CD4-positive, CD25-positive, alpha-beta regulatory T cell (primary cell): ENCODE measurements around the gene ZSCAN26. TPM values are rescaled to one million over a fixed set of nuclear protein-coding genes. Genes with fewer than 3 reads are reported as not detected.
"Not testable (repeated sequence)": the region's sequence is repeated elsewhere in the genome, so short reads cannot be mapped to it uniquely, and the experiment has no call there.

Experiments used
- ATAC-seq, 2 donors: fragments of 150-1000 bp; cut with Tn5 transposase; one replicate each; pipeline ENCODE4 v1.10.0; 2021; ENCODE audit warnings: low read depth in 2 of 2, moderate number of reproducible peaks in 2 of 2, moderate library complexity in 1 of 2
- DNase-seq, 3 donors: peaks; one replicate each; pipeline versions ENCODE4 v3.0.0 to v3.0.0-alpha.2; 2012 to 2022; ENCODE audit warnings: mixed read lengths in 1 of 3
- H3K27ac ChIP-seq: one replicate; pipeline ENCODE4 v1.7.0; 2013; ENCODE audit warnings: mild to moderate bottlenecking, low read length; ENCODE audit not compliant: insufficient read depth, poor library complexity, severe bottlenecking
- H3K27me3 ChIP-seq: one replicate; pipeline ENCODE4 v1.7.0; 2013; ENCODE audit warnings: low read length; ENCODE audit not compliant: control insufficient read depth, insufficient read depth
- H3K36me3 ChIP-seq: one replicate; pipeline ENCODE4 v1.7.0; 2013; ENCODE audit warnings: mild to moderate bottlenecking, low read length, moderate library complexity; ENCODE audit not compliant: control insufficient read depth, insufficient read depth
- H3K4me1 ChIP-seq: 2 replicates; pipeline ENCODE4 v1.7.0; 2013; ENCODE audit warnings: mild to moderate bottlenecking, low read length; ENCODE audit not compliant: insufficient read depth, control insufficient read depth, poor library complexity, severe bottlenecking
- H3K4me3 ChIP-seq: one replicate; pipeline ENCODE4 v1.7.0; 2013; ENCODE audit warnings: low read depth, mild to moderate bottlenecking, low read length, moderate library complexity
- H3K9me3 ChIP-seq, 2 experiments: 1 replicate in 1 of 2; 2 replicates in 1 of 2; pipeline ENCODE4 v1.7.0; 2013; ENCODE audit warnings: low read length in 2 of 2, mild to moderate bottlenecking in 1 of 2, moderate library complexity in 1 of 2; ENCODE audit not compliant: control insufficient read depth in 2 of 2
- H3K27ac Mint-ChIP-seq, 3 donors: one replicate each; pipeline ENCODE4 v1.8.0; 2020 to 2022; ENCODE audit warnings: mild to moderate bottlenecking in 3 of 3, mixed read lengths in 3 of 3, moderate library complexity in 2 of 3
- H3K27me3 Mint-ChIP-seq: one replicate; pipeline ENCODE4 v1.8.0; 2022; ENCODE audit warnings: mild to moderate bottlenecking, mixed read lengths
- H3K36me3 Mint-ChIP-seq: one replicate; pipeline ENCODE4 v1.8.0; 2020; ENCODE audit warnings: mixed read lengths
- H3K4me1 Mint-ChIP-seq, 4 donors: one replicate each; pipeline ENCODE4 v1.8.0; 2020 to 2022; ENCODE audit warnings: mixed read lengths in 4 of 4, mild to moderate bottlenecking in 1 of 4
- H3K4me3 Mint-ChIP-seq, 4 donors: one replicate each; pipeline ENCODE4 v1.8.0; 2020 to 2022; ENCODE audit warnings: mild to moderate bottlenecking in 4 of 4, mixed read lengths in 4 of 4, moderate library complexity in 3 of 4
- H3K9me3 Mint-ChIP-seq, 7 donors: one replicate each; pipeline ENCODE4 v1.8.0; 2020 to 2022; ENCODE audit warnings: mixed read lengths in 7 of 7, mild to moderate bottlenecking in 3 of 7, moderate library complexity in 2 of 7
- polyA plus RNA-seq, 4 donors: library from polyadenylated mRNA; unstranded; fragments of 300-500 nt; fragmentation: Illumina TruSeq; gene quantifications; one replicate each; pipeline ENCODE4 v1.2.3, GENCODE V29; 2021
- total RNA-seq: library from RNA; stranded (reverse); gene quantifications from one replicate; pipeline ENCODE4 v1.2.3, GENCODE V29; 2022

Gene ZSCAN26
- total and polyA plus RNA-seq, 5 donors from 2014 or later = 9.6 to 19.1 (median 16.9) TPM

GRCh38 chr6:28306363-28306762 lies 39.4 kb downstream of the ZSCAN26 start:
- Mint-ChIP-seq H3K4me1 (peaks cover 4 to 17% (median 11%) of the 10 kb centered on the region in 4 donors), H3K27me3 (peaks cover 30% of the 10 kb centered on the region)
- H3K36me3 ChIP-seq, H3K36me3 Mint-ChIP-seq, H3K27ac Mint-ChIP-seq, H3K27ac ChIP-seq, DNase-seq, ATAC-seq, H3K27me3 ChIP-seq, H3K4me3 Mint-ChIP-seq, H3K9me3 ChIP-seq, H3K4me1 ChIP-seq, H3K4me3 ChIP-seq, H3K9me3 Mint-ChIP-seq: not testable (repeated sequence)

- H3K9me3 Mint-ChIP-seq = peaks cover 0 to 2% (median 0%) of the 10 kb centered on the region in 7 donors
Measured at GRCh38 chr6:28311139-28311823, 44.3 kb downstream of the ZSCAN26 start.

GRCh38 chr6:28312939-28313338 lies 46.0 kb downstream of the ZSCAN26 start:
- Mint-ChIP-seq H3K27me3 (peaks cover 54% of the 10 kb centered on the region), H3K4me1 (no peaks in the 10 kb centered on the region), H3K4me3 (no peak overlapping the region), H3K27ac (no peak overlapping the region), H3K36me3 (no peaks in the 10 kb centered on the region), H3K9me3 (peaks cover 0 to 2% (median 0%) of the 10 kb centered on the region in 7 donors)
- H3K27me3 ChIP-seq = peaks cover 15% of the 10 kb centered on the region
- H3K36me3 ChIP-seq = no peaks in the 10 kb centered on the region
- ATAC-seq (no peak), DNase-seq (no peak)
- H3K27ac ChIP-seq = no peak overlapping the region
- no peaks in the 10 kb centered on the region for H3K9me3 ChIP-seq
- no peaks in the 10 kb centered on the region for H3K4me1 ChIP-seq
- no peak overlapping the region for H3K4me3 ChIP-seq

More at GRCh38 chr6:28311139-28311823, 44.3 kb downstream of the ZSCAN26 start:
- H3K4me1 Mint-ChIP-seq = no peaks in the 10 kb centered on the region
- Histone ChIP-seq H3K27me3 (peaks cover 15% of the 10 kb centered on the region), H3K27ac (no peak overlapping the region), H3K4me1 (no peaks in the 10 kb centered on the region), H3K9me3 (no peaks in the 10 kb centered on the region), H3K36me3 (no peaks in the 10 kb centered on the region), H3K4me3 (no peak overlapping the region)
- H3K36me3 Mint-ChIP-seq = no peaks in the 10 kb centered on the region
- H3K27ac Mint-ChIP-seq = no peak overlapping the region
- ATAC-seq = no peak
- DNase-seq = no peak
- H3K27me3 Mint-ChIP-seq = peaks cover 45% of the 10 kb centered on the region
- peak overlapping the region in 1 of 4 donors; percentile 29 for H3K4me3 Mint-ChIP-seq

- Histone ChIP-seq H3K4me3 (no peak overlapping the region), H3K4me1 (no peaks in the 10 kb centered on the region), H3K27me3 (peaks cover 15% of the 10 kb centered on the region), H3K36me3 (no peaks in the 10 kb centered on the region), H3K9me3 (peaks cover 0 to 4% of the 10 kb centered on the region in 2 experiments), H3K27ac (no peak overlapping the region)
- Mint-ChIP-seq H3K4me3 (no peak overlapping the region), H3K27me3 (peaks cover 35% of the 10 kb centered on the region), H3K4me1 (no peaks in the 10 kb centered on the region), H3K9me3 (peaks cover 0 to 2% (median 0%) of the 10 kb centered on the region in 7 donors), H3K36me3 (no peaks in the 10 kb centered on the region), H3K27ac (no peak overlapping the region)
- DNase-seq = no peak
- no peak for ATAC-seq
Measured at GRCh38 chr6:28315628-28316027, 48.7 kb downstream of the ZSCAN26 start.

- not testable (repeated sequence) for DNase-seq, H3K4me3 ChIP-seq, ATAC-seq, H3K4me1 ChIP-seq, H3K27ac Mint-ChIP-seq, H3K36me3 Mint-ChIP-seq, H3K4me3 Mint-ChIP-seq, H3K4me1 Mint-ChIP-seq, H3K27me3 ChIP-seq, H3K36me3 ChIP-seq, H3K9me3 ChIP-seq, H3K27ac ChIP-seq, H3K9me3 Mint-ChIP-seq
- peaks cover 39% of the 10 kb centered on the region for H3K27me3 Mint-ChIP-seq
Measured at GRCh38 chr6:28317866-28318265, 50.9 kb downstream of the ZSCAN26 start.

- Histone ChIP-seq H3K4me3 (no peak overlapping the region), H3K4me1 (no peaks in the 10 kb centered on the region), H3K27ac (no peak overlapping the region), H3K9me3 (peaks cover 28 to 38% of the 10 kb centered on the region in 2 experiments), H3K36me3 (no peaks in the 10 kb centered on the region), H3K27me3 (peaks cover 2% of the 10 kb centered on the region)
- H3K4me1 Mint-ChIP-seq = no peaks in the 10 kb centered on the region
- peaks cover 13% of the 10 kb centered on the region for H3K36me3 Mint-ChIP-seq
- H3K27me3 Mint-ChIP-seq = peaks cover 20% of the 10 kb centered on the region
- ATAC-seq (no peak), DNase-seq (no peak)
- peaks cover 1 to 25% (median 9%) of the 10 kb centered on the region in 7 donors for H3K9me3 Mint-ChIP-seq
- H3K27ac Mint-ChIP-seq = no peak overlapping the region
- H3K4me3 Mint-ChIP-seq = no peak overlapping the region
Measured at GRCh38 chr6:28322661-28323060, 55.7 kb downstream of the ZSCAN26 start.

- Histone ChIP-seq H3K27ac (no peak overlapping the region), H3K36me3 (no peaks in the 10 kb centered on the region), H3K27me3 (peaks cover 2% of the 10 kb centered on the region), H3K9me3 (peaks cover 29 to 39% of the 10 kb centered on the region in 2 experiments), H3K4me3 (no peak overlapping the region), H3K4me1 (no peaks in the 10 kb centered on the region)
- H3K27me3 Mint-ChIP-seq = peaks cover 15% of the 10 kb centered on the region
- H3K9me3 Mint-ChIP-seq = peaks cover 1 to 33% (median 13%) of the 10 kb centered on the region in 7 donors
- no peaks in the 10 kb centered on the region for H3K4me1 Mint-ChIP-seq
- DNase-seq = no peak
- H3K4me3 Mint-ChIP-seq = no peak overlapping the region
- H3K36me3 Mint-ChIP-seq = peaks cover 15% of the 10 kb centered on the region
- no peak overlapping the region for H3K27ac Mint-ChIP-seq
- no peak for ATAC-seq
Measured at GRCh38 chr6:28323813-28324424, 57.0 kb downstream of the ZSCAN26 start.
